HG03196 (cell line): ENCODE data around the gene CDX2.

Source experiments
- ATAC-seq: cut with Tn5 transposase; IDR thresholded peaks from one replicate; pipeline ENCODE4 v1.9.1; 2021; ENCODE audit not compliant: unreplicated experiment

Gene CDX2

DNA sequence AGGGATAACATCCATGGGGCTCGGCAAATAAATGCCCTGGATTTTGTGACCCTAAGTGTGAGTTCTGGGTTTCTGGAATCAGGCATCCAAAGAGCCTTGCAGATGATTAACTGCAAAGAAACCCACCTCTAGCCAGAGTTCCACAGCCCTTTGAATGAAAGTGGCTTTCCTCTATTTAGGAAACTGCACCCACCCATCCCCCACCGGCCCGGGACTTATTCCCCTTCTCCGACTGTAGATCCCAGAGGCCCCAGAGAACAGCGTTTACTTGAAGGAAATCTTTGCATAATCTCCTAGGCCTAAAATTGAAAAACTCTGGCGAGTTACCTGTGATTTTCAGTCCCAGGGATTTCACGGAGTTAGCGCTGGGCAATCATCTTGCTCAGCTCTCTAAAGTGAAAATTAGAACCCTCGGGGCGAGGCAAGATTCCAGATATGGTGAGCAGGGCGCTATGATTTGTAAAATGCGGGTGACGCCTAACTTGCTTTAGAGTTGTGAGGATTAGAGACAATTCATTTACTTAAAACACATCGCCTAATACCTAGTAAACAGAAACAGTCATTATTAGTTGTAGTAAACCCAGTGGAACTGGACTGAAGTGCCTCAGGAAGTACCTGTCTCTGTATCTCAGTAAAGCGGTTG lies 10.0 kb upstream of the CDX2 start:
- ATAC-seq, result no peak

DNA sequence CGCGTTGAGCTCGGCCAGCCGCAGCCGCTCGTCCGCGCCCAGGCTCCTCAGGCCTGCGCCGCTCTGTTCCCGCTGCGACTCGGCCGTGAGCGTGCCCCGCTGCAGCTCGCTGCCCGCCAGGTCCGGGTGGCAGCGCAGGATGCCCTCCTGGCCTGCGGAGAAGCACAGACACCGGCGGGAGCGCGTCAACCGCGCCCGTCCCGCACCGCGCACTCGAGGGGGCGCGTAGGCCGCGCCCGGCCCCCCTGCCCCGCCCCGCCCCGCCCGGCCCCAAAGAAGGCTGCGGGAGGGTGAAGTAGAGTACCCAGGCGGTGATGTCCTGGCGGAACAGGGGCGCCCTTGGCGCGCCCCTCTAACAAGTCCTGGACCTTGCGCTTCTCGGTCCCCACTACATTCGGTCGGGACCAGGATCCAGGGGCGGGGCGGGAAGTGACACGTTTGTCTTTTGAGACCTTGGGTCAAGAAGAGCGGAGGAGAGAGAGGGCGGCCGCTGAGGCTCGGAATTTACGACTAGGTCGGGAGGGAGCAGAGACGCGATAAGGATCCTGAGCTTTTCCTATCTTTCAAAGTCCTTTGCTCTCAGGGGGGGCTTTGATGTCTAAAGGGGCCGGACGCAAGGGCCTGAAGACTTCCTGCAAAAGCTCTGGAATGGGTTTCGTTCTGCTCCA lies 9.3 kb upstream of the CDX2 start:
- no peak for ATAC-seq

DNA sequence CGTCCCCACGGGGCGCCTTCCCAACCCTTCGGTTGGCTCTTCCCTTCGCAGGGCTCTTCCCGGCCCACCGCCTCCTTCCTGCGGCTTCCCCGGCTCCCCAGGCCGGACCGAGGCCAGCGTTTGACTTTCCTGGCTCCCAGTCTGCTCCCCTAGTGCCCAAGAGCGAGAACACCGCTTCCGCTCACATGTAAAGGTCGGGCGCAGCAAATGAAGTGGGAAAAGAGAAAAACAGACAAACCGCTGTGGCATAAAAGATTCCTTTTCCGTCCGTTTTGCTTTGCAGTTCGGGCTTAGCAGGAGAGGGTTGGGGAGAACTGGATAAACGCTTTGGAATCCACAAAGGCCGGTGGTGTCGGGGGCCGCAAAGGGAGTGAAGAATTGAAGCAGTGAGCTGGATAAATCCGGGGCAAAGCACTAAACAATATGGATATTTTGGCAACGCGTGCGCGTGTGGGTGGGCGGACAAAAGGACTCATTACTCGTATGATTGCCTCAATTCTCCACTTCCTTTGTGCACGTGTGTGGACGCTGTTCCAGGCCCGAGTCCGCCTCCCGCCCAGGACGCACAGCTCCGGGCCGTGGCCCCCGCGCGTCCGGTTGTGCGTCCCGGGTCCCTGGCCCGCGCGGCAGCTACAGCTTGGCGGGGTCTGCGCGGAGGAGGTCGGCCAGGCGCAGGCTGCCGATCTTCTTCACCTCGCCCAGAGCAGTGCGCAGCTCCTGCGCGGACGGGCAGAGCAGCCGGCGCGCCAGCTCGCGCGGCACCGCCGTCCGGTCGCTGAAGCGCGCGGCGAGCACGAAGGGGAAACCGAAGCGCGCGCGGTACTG lies 8.6 kb upstream of the CDX2 start:
- no peak for ATAC-seq

DNA sequence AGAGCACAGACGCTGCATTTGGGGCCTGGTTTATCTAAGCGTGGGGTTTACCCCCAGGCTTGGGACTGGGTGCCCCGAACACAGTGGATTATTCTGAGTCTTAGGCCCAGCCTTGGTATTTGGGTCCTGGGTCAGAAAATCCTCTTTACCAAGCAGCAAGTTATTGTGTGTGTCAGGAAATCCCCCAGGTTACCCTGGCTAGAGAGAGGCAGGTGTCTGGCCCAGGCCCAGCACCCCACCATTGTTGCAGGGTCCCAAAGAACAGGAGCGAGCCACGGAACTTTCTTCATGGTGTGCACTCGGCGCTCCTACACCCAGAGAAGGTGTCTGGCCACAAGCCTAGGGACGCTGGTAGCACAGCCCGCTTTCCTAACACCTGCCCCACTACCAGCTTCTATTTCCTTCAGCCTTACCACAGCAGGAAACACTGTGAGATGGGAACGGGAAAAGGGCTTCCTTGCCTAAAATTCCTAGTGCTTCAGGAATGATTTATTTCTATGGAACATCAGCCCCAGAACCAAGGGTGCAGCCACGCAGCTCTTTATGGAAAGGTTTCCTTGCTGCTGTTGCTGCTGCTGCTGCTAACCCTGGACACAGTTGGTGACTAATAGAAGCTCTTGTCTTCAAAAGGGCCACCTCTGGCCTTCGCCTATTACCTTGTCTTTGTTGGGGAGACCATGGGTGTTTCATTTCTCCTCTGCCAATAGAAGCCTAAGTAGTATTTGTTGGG lies 7.4 kb upstream of the CDX2 start:
- no peak for ATAC-seq

DNA sequence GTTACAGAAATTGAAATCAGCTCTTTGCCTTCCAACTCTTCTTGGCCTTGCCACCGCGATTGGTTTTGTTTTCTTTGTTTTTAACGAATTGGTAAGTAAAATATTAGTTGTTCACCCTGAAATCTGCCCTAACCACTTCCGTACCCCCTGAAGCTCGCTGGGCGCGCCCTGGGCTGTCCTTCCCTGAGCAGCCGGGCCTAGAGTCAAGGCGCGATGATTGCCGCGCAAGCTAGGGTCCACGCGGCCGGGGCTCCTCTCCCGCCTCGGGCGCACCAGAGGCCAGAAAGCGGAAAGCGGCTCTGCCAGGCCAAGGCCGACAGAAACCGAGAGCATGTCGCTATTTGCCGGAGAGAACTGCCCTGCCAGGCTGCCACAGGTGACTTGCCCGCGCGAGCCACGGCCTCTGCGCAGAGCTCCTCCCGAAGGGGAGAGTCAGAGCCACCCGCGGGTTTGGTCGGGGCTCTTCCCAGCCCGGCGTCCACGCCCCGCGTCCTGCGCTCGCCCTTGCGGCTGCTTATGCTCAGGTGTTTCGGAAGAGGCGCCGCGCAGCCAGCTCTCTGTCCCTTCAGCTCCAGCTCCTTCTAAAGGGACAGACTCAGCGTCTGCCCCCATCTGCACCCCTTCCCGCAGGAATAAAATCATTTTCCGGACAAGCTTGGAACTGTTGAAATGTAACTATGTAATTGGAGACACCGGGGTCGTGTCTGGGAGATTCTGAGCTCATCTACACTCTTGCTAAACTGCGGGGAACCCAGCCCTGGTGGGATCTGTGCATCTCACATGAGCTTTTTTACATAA lies 6.6 kb upstream of the CDX2 start:
- ATAC-seq, result no peak

DNA sequence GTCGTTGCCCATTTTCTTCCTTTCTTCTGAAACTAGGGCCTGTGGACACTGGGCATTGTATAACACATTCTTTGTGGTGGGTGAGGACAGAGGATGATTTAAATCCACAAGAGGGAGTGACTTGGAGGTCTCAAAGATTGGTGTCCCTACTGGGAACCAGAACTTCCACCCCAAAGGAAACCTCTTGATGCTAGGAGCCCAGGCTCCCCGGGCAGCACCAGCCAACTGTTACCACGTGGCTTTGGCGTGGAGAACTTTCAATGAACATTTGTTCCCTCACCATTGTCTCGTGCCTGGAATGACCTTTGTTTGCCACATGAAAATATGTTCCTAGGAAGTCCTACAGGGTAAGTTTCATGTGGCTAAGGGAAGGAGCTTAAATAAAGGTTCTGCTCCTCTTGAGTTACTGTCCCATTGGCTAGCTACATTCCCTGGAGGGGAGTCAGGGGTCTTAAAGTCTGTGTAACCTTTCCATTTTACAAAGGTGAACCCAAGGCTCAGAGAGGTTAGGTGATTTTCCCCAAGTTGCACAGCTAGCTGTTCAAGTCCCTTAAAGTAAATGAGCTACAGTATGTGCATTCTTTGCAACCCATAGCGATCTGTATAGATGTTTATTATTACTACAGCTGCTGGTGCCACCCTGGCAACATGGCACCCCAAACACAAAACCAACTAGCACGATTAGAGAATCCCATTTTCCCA lies 5.0 kb upstream of the CDX2 start:
- ATAC-seq, result no peak

DNA sequence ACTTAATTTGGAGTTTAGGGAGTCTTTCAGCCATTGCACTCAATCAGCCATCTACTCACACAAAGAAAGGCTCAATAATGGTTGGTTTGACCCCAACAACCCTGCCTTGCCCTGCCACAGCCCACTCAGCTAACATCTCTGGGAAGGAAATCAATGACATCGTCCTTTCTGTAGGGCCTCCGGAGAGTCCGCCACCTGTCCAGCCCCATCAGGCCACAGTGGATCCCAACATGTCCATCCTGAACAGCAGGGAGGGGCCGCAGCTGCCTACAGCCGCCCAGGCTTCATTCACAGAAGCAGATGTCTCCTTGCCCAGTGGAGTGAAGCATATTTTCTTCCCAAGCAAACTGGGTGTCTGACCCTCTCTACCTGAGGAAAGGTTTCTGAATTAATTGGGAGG lies 4.2 kb upstream of the CDX2 start:
- ATAC-seq, result no peak

DNA sequence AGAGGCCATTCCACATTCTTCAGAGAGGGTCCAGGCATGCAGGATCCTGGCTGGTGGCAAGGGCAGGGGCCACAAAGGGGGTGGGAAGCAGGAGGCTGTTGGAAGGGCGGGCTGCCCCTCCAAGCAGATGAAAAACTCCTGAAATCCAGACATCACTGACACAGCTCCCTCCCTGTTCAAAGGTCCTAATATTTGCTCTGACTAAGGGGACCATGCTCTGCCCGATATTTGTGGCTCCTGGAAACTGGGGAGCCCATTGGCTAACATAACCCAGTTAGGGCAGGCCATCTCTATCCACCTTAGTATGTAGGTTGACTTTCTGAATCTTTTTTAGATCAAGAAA lies 3.3 kb upstream of the CDX2 start:
- ATAC-seq, result no peak

DNA sequence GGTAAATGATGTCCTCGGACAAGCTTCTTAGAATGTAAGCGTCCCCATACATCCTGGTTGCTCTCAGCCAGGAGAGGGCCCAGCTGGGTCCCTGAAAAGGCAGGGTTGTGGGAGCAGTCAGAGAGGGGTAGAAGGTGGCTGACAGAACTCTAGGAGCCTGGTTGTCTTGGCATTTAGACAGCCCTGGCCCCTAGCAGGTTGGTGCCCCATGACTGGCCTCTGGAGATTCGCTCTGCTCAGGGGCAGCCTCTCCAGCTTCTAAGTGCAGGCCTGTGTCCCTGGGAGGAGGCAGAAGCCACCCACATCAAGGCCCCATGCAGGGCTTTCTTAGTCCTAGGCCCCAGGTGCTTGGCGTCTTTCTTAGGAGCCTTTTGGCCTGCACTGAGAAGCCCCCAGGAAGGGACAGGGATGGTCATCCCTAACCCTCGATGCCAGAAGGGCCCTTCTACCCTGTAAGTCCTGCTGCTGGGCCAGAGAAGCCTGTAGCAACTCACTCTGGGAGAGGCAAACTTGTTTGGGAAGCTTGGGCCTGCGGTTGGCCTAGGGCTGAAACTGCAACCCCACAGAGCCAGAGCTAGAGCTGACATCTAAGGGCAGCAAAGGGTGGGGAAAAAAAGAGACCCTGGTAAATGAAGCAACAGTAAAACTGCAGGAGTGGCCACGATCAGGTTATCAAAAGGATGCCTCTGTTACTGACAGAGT lies 2.8 kb upstream of the CDX2 start:
- ATAC-seq, result no peak

DNA sequence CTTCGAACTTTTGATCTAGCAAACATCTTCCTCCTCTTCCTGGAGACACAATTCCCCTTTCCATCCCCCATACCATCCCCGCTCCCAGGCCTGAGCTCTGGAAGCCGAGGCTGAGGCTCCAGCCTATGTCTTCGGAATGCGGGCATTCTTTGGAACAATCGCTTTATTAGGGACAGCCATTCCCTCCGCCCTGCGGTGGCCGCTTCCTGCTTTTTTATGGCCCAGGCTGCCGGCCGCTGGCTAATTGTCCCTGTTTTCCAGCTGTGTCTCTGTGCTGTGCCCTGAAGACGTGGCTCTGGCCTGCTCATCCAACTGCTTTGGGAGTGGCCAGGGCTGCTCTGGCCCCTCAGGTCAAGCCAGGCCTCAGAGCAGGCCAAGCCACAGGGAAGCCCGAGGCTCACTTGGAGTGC lies 2.1 kb upstream of the CDX2 start:
- ATAC-seq, result no peak

DNA sequence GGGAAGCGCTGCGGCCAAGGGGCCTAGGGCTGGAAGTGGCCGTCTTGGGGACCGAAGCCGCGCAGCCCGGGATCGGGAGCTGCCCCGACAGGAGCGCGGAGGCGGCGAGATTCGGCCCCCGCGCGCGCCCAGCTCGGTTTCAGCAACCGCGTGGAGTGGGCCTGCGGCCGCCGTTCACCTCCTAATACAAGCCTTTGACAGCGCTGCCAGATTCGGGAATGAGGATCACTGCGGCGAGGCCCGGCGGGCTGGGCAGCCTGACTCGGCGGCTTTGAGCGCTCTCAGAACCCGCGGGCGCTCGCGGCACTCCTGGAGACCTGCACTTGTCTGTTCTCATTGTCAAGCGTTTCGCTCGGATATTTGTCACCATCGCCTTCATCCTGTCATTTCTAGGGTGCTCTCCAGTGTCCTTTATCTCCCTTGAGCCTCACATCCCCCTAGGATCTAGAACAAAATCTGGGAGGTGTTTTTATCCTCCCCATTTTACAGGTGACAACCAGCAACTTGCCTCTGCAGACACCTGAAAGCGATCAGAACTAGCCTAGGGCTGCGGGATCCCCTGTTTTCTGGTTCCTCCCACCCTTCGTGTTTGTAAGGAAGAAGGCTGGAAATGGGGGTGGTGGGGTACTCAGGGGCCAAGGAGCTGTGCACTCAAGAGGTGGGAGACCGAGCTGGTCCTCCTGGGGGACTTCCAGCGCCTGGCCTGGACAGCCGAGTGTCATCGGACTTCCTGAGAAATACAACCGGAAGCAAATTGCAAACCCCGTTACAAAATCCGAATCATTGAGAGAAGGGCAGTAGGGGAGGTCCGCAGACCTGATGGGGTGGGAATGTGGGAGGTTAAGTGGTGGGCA lies 1.5 kb upstream of the CDX2 start:
- no peak for ATAC-seq

DNA sequence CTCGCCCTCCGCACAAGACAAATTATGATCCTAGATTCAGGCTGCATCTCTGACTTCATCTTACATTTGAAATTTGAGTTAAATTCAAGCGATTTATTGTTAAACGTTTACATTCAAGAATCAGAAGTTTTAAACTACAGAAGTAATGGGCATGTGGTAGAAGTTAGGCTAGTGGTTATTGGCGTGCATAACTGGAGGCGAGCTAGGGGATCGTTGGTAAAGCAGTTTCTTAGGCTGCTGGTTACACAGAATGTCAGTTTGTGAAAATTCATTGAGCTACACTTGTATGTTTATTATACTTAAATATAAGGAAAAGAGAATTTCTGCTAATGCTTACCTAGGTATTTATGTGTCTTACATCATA lies 733 bp upstream of the CDX2 start:
- ATAC-seq, result no peak

DNA sequence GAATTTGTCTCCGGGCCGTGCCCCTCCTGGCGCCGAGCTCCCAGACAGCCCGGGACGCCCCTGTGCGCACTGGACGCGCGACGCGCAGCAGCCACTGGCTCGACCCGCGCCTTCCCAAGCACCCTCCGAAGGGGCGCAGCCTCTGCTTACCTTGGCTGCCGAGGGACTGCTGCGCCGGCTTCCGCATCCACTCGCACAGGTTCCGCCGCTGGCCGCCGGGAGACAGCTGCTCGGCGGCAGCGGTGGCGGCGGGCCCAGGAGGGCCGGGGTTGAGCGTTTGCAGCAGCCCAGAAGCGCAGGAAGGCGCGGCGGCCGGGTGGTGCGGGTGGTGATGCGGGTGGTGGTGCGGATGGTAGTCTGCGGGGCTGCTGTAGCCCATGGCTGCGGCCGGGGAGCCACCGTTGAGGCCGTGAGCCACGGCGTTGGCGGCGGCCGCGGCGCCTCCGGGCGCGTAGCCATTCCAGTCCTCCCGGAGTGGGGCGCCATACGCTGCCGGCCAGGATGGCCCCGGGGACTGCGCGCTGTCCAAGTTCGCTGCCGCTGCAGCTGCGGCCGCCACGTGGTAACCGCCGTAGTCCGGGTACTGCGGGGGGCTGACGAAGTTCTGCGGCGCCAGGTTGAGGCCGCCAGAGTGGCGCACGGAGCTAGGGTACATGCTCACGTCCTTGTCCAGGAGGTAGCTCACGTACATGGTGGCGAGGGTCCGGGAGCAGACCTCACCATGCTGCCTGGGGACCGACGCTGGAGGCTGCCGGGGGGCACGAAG lies 616 bp downstream of the CDX2 start:
- no peak for ATAC-seq

DNA sequence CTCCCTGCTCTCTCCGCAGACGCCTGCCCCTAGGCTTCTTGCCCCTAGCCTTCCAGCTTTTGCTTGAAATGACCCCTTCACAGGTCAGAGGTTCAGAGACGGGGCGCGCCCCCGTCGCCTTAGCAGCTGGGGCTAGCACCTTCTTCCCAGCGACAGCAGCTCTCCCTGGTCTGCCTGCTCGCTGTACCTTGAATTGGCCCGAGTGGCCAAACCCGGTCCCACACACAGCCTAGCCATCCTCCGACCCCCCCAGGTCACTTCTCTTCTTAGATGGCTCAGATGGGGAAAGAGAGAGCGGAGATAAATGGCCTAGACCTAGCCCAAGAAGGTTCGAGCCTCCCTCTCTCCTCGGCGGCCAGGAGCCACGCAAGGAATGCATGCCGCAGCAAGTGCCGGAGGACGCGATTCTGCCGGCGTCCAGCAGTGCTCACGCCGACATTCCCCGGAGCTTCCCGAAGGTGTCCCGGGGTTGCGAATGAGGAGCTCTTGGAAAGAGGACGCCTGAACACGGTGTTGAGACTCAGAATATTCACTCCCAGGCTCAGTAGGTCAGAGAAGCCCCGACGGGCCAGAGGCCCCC lies 1.3 kb downstream of the CDX2 start:
- no peak for ATAC-seq

DNA sequence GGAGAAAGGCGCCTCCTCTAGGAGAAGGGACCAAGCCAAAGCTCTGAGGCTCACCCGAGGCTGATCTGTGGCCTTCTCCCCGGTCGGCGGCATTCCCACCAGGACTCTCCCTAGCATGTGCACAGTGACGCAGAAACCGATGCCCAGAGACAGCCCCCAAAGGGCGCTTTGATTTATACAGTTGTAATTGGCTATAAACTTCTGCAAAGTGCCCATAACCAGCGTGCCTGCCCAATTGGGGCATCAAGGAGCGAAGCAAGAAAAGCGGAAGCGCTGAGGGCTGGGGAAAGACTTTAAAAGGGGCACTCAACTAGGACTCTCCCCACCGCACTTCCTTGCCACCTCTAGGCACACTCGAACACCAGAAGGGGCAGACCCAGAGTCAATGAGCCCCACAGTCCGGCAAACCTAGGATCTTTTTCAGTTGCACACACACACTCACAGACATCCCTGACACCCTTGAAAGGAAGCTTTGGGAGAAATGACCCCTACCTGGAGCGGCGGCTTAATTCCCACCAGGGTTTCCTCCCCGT lies 1.8 kb downstream of the CDX2 start:
- ATAC-seq, result no peak

DNA sequence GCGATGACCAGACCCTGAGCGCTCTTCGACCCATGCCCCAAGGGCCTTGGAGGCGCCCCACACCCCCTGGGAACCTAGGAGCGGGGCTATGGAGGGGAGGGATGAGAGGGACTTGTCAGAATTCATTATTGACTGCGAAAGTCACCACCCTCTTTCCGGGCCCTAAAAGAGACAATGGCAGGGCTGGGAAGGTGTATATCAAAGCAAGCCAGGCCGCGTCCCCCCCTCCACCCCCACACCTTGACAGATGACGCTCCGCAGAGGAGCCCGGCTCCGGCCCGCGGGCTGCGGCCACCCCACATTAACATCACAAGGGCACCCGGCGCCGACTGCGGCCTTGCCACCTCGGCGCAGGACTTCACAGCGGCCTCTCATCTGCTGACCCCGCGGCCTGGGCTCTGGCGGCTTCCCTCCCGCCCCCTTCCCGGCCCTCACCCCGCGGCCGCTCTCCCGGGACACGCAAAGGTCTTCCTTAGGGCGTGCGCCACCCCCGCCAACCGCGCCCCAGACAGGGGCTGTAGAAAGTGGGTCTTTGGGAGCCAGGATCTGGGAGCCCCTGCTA lies 2.4 kb downstream of the CDX2 start:
- no peak for ATAC-seq
